Measurements from ENCODE around the gene SNTA1.

- TF ChIP-seq, protein P1, sequence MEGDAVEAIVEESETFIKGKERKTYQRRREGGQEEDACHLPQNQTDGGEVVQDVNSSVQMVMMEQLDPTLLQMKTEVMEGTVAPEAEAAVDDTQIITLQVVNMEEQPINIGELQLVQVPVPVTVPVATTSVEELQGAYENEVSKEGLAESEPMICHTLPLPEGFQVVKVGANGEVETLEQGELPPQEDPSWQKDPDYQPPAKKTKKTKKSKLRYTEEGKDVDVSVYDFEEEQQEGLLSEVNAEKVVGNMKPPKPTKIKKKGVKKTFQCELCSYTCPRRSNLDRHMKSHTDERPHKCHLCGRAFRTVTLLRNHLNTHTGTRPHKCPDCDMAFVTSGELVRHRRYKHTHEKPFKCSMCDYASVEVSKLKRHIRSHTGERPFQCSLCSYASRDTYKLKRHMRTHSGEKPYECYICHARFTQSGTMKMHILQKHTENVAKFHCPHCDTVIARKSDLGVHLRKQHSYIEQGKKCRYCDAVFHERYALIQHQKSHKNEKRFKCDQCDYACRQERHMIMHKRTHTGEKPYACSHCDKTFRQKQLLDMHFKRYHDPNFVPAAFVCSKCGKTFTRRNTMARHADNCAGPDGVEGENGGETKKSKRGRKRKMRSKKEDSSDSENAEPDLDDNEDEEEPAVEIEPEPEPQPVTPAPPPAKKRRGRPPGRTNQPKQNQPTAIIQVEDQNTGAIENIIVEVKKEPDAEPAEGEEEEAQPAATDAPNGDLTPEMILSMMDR (conservative IDR thresholded peaks at IDR 0.05 in 1 of 2, IDR thresholded peaks at IDR 0.05 in 1 of 2; ENCODE audit: low read depth in 1 of 2, low read length in 2 of 2) = no peak
- no peak for TF ChIP-seq EZH2 (IDR thresholded peaks at IDR 0.05; ENCODE audit: low read length, missing control alignments)
Measured at GRCh38 chr20:33443512-33444239, at the start of gene SNTA1.
